ENCODE measurements around the gene SLC25A53. TPM values are rescaled to one million over a fixed set of nuclear protein-coding genes. Genes with fewer than 3 reads are reported as not detected.

Gene SLC25A53
- total and polyA plus RNA-seq, 2 of the 4 experiments (the other 2 are of a cell fraction) = 3.7 to 5.9 TPM

GRCh38 chrX:104118765-104119164 is 38.0 kb downstream of the SLC25A53 start:
- Histone ChIP-seq H3K56ac (ENCODE audit: extremely low read depth, insufficient read depth, low read length) (no peak overlapping the region), H3K9me3 (ENCODE audit: control insufficient read depth, insufficient read depth, low read length) (no peaks in the 10 kb centered on the region), H2BK120ac (ENCODE audit: low read depth, low read length) (no peak overlapping the region), H3K9me1 (ENCODE audit: insufficient read depth, low read length) (no peaks in the 10 kb centered on the region), H4K5ac (ENCODE audit: low read depth, low read length) (no peak overlapping the region), H3K23ac (ENCODE audit: low read depth, low read length) (no peak overlapping the region), H3K4ac (ENCODE audit: low read depth, low read length) (no peak overlapping the region), H3K79me1 (ENCODE audit: low read depth in 1 of 2, low read length in 2 of 2) (no peaks in the 10 kb centered on the region), H3K14ac (replicated peaks; ENCODE audit: low read depth, low read length) (no peak overlapping the region), H4K91ac (ENCODE audit: insufficient read depth, low read depth, low read length) (no peak overlapping the region), H3K18ac (ENCODE audit: low read depth, low read length) (no peak overlapping the region), H4K8ac (ENCODE audit: low read depth in 2 of 2, low read length in 2 of 2) (no peak overlapping the region), H2AK9ac (replicated peaks; ENCODE audit: low read depth, low read length, poor library complexity) (no peak overlapping the region), H2BK5ac (ENCODE audit: low read depth, low read length, poor library complexity, severe bottlenecking) (no peak overlapping the region), H3K36me3 (ENCODE audit: control insufficient read depth, insufficient read depth, low read length) (no peaks in the 10 kb centered on the region), H3K9ac (ENCODE audit: low read depth, low read length) (no peak overlapping the region), H3K4me3 (ENCODE audit: insufficient read depth, low read depth, low read length) (no peak overlapping the region), H2BK20ac (ENCODE audit: low read depth, low read length) (no peak overlapping the region), H3K4me2 (ENCODE audit: low read depth, low read length) (no peak overlapping the region), H3K27me3 (ENCODE audit: control insufficient read depth, insufficient read depth, low read length) (peaks cover 5% of the 10 kb centered on the region), H3K4me1 (ENCODE audit: control insufficient read depth, insufficient read depth, low read length) (no peaks in the 10 kb centered on the region), H2AK5ac (ENCODE audit: low read depth, low read length) (no peak overlapping the region), H4K20me1 (ENCODE audit: insufficient read depth, low read length) (no peaks in the 10 kb centered on the region; the same call in 1 of the 2 replicates), H2AFZ (replicated peaks; ENCODE audit: low read length, poor library complexity) (no peak overlapping the region), H3K27ac (ENCODE audit: insufficient read depth, low read length) (no peak overlapping the region), H2BK15ac (ENCODE audit: low read depth, low read length) (no peak overlapping the region)
- no peak for TF ChIP-seq MAFK (IDR thresholded peaks at IDR 0.05; ENCODE audit: low read depth, low read length)
- no peak for TF ChIP-seq RAD21 (IDR thresholded peaks at IDR 0.05; ENCODE audit: low read length)
- no peak for TF ChIP-seq CTCF (conservative IDR thresholded peaks at IDR 0.05; ENCODE audit: low read depth, low read length)
- TF ChIP-seq MXI1 (IDR thresholded peaks at IDR 0.05; ENCODE audit: borderline replicate concordance, low read depth, low read length) = no peak
- no peak for TF ChIP-seq NFE2L2 (IDR thresholded peaks at IDR 0.05; ENCODE audit: low read depth, low read length)
- TF ChIP-seq ELK1 (IDR thresholded peaks at IDR 0.05; ENCODE audit: borderline replicate concordance, low read depth, low read length) = no peak
- TF ChIP-seq USF2 (IDR thresholded peaks at IDR 0.05; ENCODE audit: low read depth, low read length) = no peak
- TF ChIP-seq RFX5 (IDR thresholded peaks at IDR 0.05; ENCODE audit: low read depth, low read length) = no peak
- TF ChIP-seq MAZ (IDR thresholded peaks at IDR 0.05; ENCODE audit: borderline replicate concordance, low read depth, low read length) = no peak
- TF ChIP-seq POLR2A (IDR thresholded peaks at IDR 0.05; ENCODE audit: low read depth, low read length) = no peak
- TF ChIP-seq CHD1 (IDR thresholded peaks at IDR 0.05; ENCODE audit: low read depth, low read length) = no peak
- no peak for TF ChIP-seq RCOR1 (IDR thresholded peaks at IDR 0.05; ENCODE audit: insufficient replicate concordance, low read length)
- TF ChIP-seq SMC3 (IDR thresholded peaks at IDR 0.05; ENCODE audit: low read depth, low read length) = no peak
- TF ChIP-seq BHLHE40 (IDR thresholded peaks at IDR 0.05; ENCODE audit: low read depth, low read length) = no peak
- TF ChIP-seq FOS (IDR thresholded peaks at IDR 0.05; ENCODE audit: low read depth, low read length) = no peak
- no peak for TF ChIP-seq CEBPB (IDR thresholded peaks at IDR 0.05; ENCODE audit: low read depth, low read length)
- in situ Hi-C loops (cut with MboI; ENCODE audit: low sequenced_read_pairs) = loop anchor here (25.0 kb wide), 1 partner anchor 281 kb away; the partner anchor contains the start of gene RAB9B
- BruUV-seq (replicated peaks) = no TSS peak
- intact Hi-C loops (cut with micrococcal nuclease) = no loop called here
- WGBS, 2 experiments (ENCODE audit: extremely low coverage in 2 of 2, insufficient read length in 1 of 2) = no CpG with 5 or more reads among the region's 1 CpG
- dilution Hi-C loops (cut with HindIII; ENCODE audit: low sequenced_read_pairs, unreplicated experiment) = no loop called here
- POLR2A ChIA-PET (ENCODE audit: unreplicated experiment) = no interaction called here
- DNase-seq = no peak
- CTCF ChIA-PET = no interaction called here
- no peak for ATAC-seq (ENCODE audit: low read depth)

Measured in IMR-90 (cell line).